C4-2B (cell line): ENCODE results near the gene PSMD9.

Source experiments
- ZFX ChIP-seq: fragments of 450-650 bp; IDR thresholded peaks from 2 replicates; pipeline ENCODE4 v1.6.1; 2017
- TF ChIP-seq, protein P1 (sequence below): fragments of 450-650 bp; conservative IDR thresholded peaks from 2 replicates; pipeline ENCODE4 v1.5.1; 2017; ENCODE audit warnings: mild to moderate bottlenecking

DNA sequence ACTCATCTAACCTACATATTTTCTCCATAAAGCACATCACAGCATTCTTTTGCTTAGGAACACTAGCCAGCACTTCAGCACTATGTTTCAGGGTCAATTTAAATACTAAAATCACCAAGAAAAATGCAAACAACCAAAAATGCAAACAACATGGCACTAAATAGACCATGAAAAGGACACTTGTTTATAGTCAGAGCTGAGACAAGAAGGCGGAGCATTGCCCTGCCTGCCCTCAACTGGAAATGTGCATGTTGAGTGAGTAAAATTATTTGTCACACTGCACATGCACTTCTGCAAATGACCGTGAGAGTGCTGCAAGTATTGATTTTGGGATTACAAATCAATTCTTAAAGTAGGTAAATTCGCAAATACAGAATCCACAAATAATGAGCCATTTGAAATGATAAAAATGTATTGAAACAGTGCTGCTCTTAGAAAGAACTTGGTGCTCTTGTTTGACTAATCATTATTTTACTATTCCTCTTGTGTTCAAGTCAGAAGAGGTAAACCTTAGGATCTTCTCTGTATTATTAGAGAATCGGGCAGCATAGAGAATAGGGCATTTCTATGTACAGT lies 64.6 kb downstream of the PSMD9 start:
- TF ChIP-seq, protein P1, sequence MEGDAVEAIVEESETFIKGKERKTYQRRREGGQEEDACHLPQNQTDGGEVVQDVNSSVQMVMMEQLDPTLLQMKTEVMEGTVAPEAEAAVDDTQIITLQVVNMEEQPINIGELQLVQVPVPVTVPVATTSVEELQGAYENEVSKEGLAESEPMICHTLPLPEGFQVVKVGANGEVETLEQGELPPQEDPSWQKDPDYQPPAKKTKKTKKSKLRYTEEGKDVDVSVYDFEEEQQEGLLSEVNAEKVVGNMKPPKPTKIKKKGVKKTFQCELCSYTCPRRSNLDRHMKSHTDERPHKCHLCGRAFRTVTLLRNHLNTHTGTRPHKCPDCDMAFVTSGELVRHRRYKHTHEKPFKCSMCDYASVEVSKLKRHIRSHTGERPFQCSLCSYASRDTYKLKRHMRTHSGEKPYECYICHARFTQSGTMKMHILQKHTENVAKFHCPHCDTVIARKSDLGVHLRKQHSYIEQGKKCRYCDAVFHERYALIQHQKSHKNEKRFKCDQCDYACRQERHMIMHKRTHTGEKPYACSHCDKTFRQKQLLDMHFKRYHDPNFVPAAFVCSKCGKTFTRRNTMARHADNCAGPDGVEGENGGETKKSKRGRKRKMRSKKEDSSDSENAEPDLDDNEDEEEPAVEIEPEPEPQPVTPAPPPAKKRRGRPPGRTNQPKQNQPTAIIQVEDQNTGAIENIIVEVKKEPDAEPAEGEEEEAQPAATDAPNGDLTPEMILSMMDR, result no peak
- TF ChIP-seq ZFX, result no peak
